Measurements from ENCODE around the gene PRKAG1. TPM values are rescaled to one million over a fixed set of nuclear protein-coding genes. Genes with fewer than 3 reads are reported as not detected.

PRKAG1 gene
- total RNA-seq, 4 donors from 2014 or later = 55.9 to 79.9 (median 64.2) TPM

- Histone ChIP-seq H3K4me3 (peak within 1 kb of the TSS; percentile 75 to 99), H3K36me3 (no peaks in the 10 kb centered on the region), H3K4me1 (peaks cover 0 to 54% (median 31%) of the 10 kb centered on the region in 3 donors), H3K27me3 (no peaks in the 10 kb centered on the region), H3K27ac (peak within 1 kb of the TSS; percentile 49 to 99 (median 94)), H3K9me3 (no peaks in the 10 kb centered on the region)
- 0% methylated on average over 6 of the region's 74 CpGs; no CpG with 5 or more reads in 1 of the 2 donors for WGBS, 2 donors (ENCODE audit: low coverage in 1 of 2)
- peak; percentile 87 for ATAC-seq
- no peak for TF ChIP-seq EP300 (IDR thresholded peaks at IDR 0.05)
- TF ChIP-seq POLR2AphosphoS5 (IDR thresholded peaks at IDR 0.05) = peak; percentile 91
- TF ChIP-seq CTCF (IDR thresholded peaks at IDR 0.05) = peak in 3 of 4 experiments; percentile 33 to 70 (median 53)
- TF ChIP-seq POLR2A (IDR thresholded peaks at IDR 0.05) = no peak
These were observed 41.9 kb upstream of the PRKAG1 start, which contains the start of gene KMT2D for GRCh38 chr12:49060237-49061156. Gene KMT2D, minus strand, starts transcription at chr12:49060794. Its CDS starts 5,470 bp downstream, at chr12:49055324.

GRCh38 chr12:49059299-49060171, 41.0 kb upstream of the PRKAG1 start:
- Histone ChIP-seq H3K27me3 (no peaks in the 10 kb centered on the region), H3K9me3 (no peaks in the 10 kb centered on the region), H3K27ac (peak overlapping the region; percentile 49 to 99 (median 94)), H3K4me1 (peaks cover 0 to 64% (median 37%) of the 10 kb centered on the region in 3 donors), H3K4me3 (peak overlapping the region; percentile 75 to 99), H3K36me3 (peaks cover 0 to 9% of the 10 kb centered on the region in 2 donors)
- WGBS, 2 donors (ENCODE audit: low coverage in 1 of 2) = 0% methylated on average over 2 of the region's 70 CpGs; no CpG with 5 or more reads in 1 of the 2 donors
- no peak for TF ChIP-seq POLR2A (IDR thresholded peaks at IDR 0.05)
- no peak for TF ChIP-seq CTCF (IDR thresholded peaks at IDR 0.05)
- TF ChIP-seq POLR2AphosphoS5 (IDR thresholded peaks at IDR 0.05) = no peak
- no peak for TF ChIP-seq EP300 (IDR thresholded peaks at IDR 0.05)
- ATAC-seq = peak; percentile 1

GRCh38 chr12:49059045-49059298, 40.4 kb upstream of the PRKAG1 start:
- no peaks in the 10 kb centered on the region for H3K27me3 ChIP-seq
- peak overlapping the region; percentile 75 to 99 for H3K4me3 ChIP-seq
- H3K4me1 ChIP-seq = peaks cover 0 to 66% (median 37%) of the 10 kb centered on the region in 3 donors
- peak overlapping the region in 3 of 4 donors; percentile 93 to 99 (median 94) for H3K27ac ChIP-seq
- TF ChIP-seq POLR2AphosphoS5 (IDR thresholded peaks at IDR 0.05) (no peak), EP300 (IDR thresholded peaks at IDR 0.05) (no peak), CTCF (IDR thresholded peaks at IDR 0.05) (no peak), POLR2A (IDR thresholded peaks at IDR 0.05) (no peak)
- no peak for ATAC-seq
- H3K9me3 ChIP-seq = no peaks in the 10 kb centered on the region
- H3K36me3 ChIP-seq = peaks cover 0 to 15% of the 10 kb centered on the region in 2 donors
- 0% methylated on average over 1 of the region's 1 CpG; no CpG with 5 or more reads in 1 of the 2 donors for WGBS, 2 donors (ENCODE audit: low coverage in 1 of 2)

- Histone ChIP-seq H3K4me1 (peaks cover 0 to 62% (median 37%) of the 10 kb centered on the region in 3 donors), H3K36me3 (peaks cover 0 to 19% of the 10 kb centered on the region in 2 donors), H3K27ac (peak overlapping the region in 3 of 4 donors; percentile 93 to 99 (median 94)), H3K27me3 (no peaks in the 10 kb centered on the region), H3K9me3 (no peaks in the 10 kb centered on the region), H3K4me3 (peak overlapping the region; percentile 75 to 99)
- 4% methylated on average over 4 of the region's 5 CpGs; no CpG with 5 or more reads in 1 of the 2 donors for WGBS, 2 donors (ENCODE audit: low coverage in 1 of 2)
- TF ChIP-seq POLR2A (IDR thresholded peaks at IDR 0.05) (no peak), EP300 (IDR thresholded peaks at IDR 0.05) (no peak), CTCF (IDR thresholded peaks at IDR 0.05) (no peak), POLR2AphosphoS5 (IDR thresholded peaks at IDR 0.05) (no peak)
- no peak for ATAC-seq
These were observed 39.9 kb upstream of the PRKAG1 start for GRCh38 chr12:49058366-49059044.

Data from gastroesophageal sphincter (tissue), 4 donors.